ENCODE data around the gene PRADC1. TPM values are rescaled to one million over a fixed set of nuclear protein-coding genes. Genes with fewer than 3 reads are reported as not detected.
A peak's percentile ranks its signal among the peaks of the same experiment; 100 is the strongest.
"Not testable (repeated sequence)": the region's sequence is repeated elsewhere in the genome, so short reads cannot be mapped to it uniquely, and the experiment has no call there.

PRADC1 gene
- total and polyA plus RNA-seq, 2 experiments from 2014 or later = 40.7 to 47.8 TPM

GRCh38 chr2:73263540-73264331 is 30.7 kb upstream of the PRADC1 start:
- no peaks in the 10 kb centered on the region for H3F3A ChIP-seq (ENCODE audit: insufficient read depth)
- no peak overlapping the region for H3K4me3 ChIP-seq
- no peak overlapping the region for H3K9ac ChIP-seq
- no peak overlapping the region for H3K4me2 ChIP-seq (ENCODE audit: unreplicated experiment)
- DNase-seq = no peak
- no peak overlapping the region for H2AFZ ChIP-seq
- no peak overlapping the region for H3K27ac ChIP-seq
- no peak for TF ChIP-seq EZH2phosphoT487 (IDR thresholded peaks at IDR 0.05; ENCODE audit: insufficient read depth, low read depth)
- no peak for TF ChIP-seq EZH2 (IDR thresholded peaks at IDR 0.05; ENCODE audit: insufficient read depth, poor library complexity, severe bottlenecking)
- H3K36me3 ChIP-seq (ENCODE audit: low read depth) = no peaks in the 10 kb centered on the region
- H3K4me1 ChIP-seq (ENCODE audit: insufficient read depth) = no peaks in the 10 kb centered on the region
- WGBS, 2 experiments (ENCODE audit: low coverage in 1 of 2, low lambda C conversion rate in 2 of 2, missing lambda C conversion rate in 2 of 2) = 90 to 94% methylated on average over 15 to 16 of the region's 16 CpGs
- no peaks in the 10 kb centered on the region for H4K20me1 ChIP-seq (ENCODE audit: insufficient read depth)
- in situ Hi-C loops (cut with MboI) = no loop called here
- no peaks in the 10 kb centered on the region for H3K79me2 ChIP-seq (ENCODE audit: insufficient read depth)
- H3K9me2 ChIP-seq (ENCODE audit: insufficient read depth) = no peaks in the 10 kb centered on the region
- no peaks in the 10 kb centered on the region for H3K9me3 ChIP-seq (ENCODE audit: low read depth)
- 0 out of 2 replicates have a peak, but pooled peaks cover 10% of the 10 kb centered on the region for H3K27me3 ChIP-seq (replicated peaks; ENCODE audit: insufficient read depth)

- DNase-seq, H3K27ac ChIP-seq: not testable (repeated sequence)
- WGBS, 2 experiments (ENCODE audit: low coverage in 1 of 2, low lambda C conversion rate in 2 of 2, missing lambda C conversion rate in 2 of 2) = 87 to 90% methylated on average over 18 of the region's 18 CpGs
These were observed 29.8 kb upstream of the PRADC1 start for GRCh38 chr2:73262691-73263429.

GRCh38 chr2:73262108-73262651 is 29.1 kb upstream of the PRADC1 start:
- Histone ChIP-seq H3K9me3 (ENCODE audit: low read depth) (no peaks in the 10 kb centered on the region), H3K4me1 (ENCODE audit: insufficient read depth) (no peaks in the 10 kb centered on the region), H3K27me3 (replicated peaks; ENCODE audit: insufficient read depth) (no peaks in the 10 kb centered on the region), H3K27ac (no peak overlapping the region), H4K20me1 (ENCODE audit: insufficient read depth) (no peaks in the 10 kb centered on the region), H3K4me2 (ENCODE audit: unreplicated experiment) (no peak overlapping the region), H3K36me3 (ENCODE audit: low read depth) (no peaks in the 10 kb centered on the region), H2AFZ (no peak overlapping the region), H3K4me3 (no peak overlapping the region), H3K9me2 (ENCODE audit: insufficient read depth) (no peaks in the 10 kb centered on the region), H3K9ac (no peak overlapping the region), H3K79me2 (ENCODE audit: insufficient read depth) (no peaks in the 10 kb centered on the region), H3F3A (ENCODE audit: insufficient read depth) (no peaks in the 10 kb centered on the region)
- no peak for DNase-seq
- in situ Hi-C loops (cut with MboI) = no loop called here
- TF ChIP-seq EZH2 (IDR thresholded peaks at IDR 0.05; ENCODE audit: insufficient read depth, poor library complexity, severe bottlenecking) (no peak), EZH2phosphoT487 (IDR thresholded peaks at IDR 0.05; ENCODE audit: insufficient read depth, low read depth) (no peak)
- WGBS, 2 experiments (ENCODE audit: low coverage in 1 of 2, low lambda C conversion rate in 2 of 2, missing lambda C conversion rate in 2 of 2) = 97% methylated on average over 4 of the region's 4 CpGs

More at GRCh38 chr2:73262691-73263429, 29.8 kb upstream of the PRADC1 start:
- H3K9me3 ChIP-seq (ENCODE audit: low read depth); H2AFZ ChIP-seq; in situ Hi-C loops (cut with MboI); H3K4me1 ChIP-seq (ENCODE audit: insufficient read depth); H3K4me2 ChIP-seq (ENCODE audit: unreplicated experiment); H4K20me1 ChIP-seq (ENCODE audit: insufficient read depth); H3K9ac ChIP-seq; H3K9me2 ChIP-seq (ENCODE audit: insufficient read depth); H3K36me3 ChIP-seq (ENCODE audit: low read depth); H3K79me2 ChIP-seq (ENCODE audit: insufficient read depth); H3K27me3 ChIP-seq (replicated peaks; ENCODE audit: insufficient read depth); H3F3A ChIP-seq (ENCODE audit: insufficient read depth); H3K4me3 ChIP-seq: not testable (repeated sequence)

- Histone ChIP-seq H3K36me3 (ENCODE audit: low read depth) (no peaks in the 10 kb centered on the region), H3K27me3 (replicated peaks; ENCODE audit: insufficient read depth) (no peaks in the 10 kb centered on the region), H3K9me3 (ENCODE audit: low read depth) (no peaks in the 10 kb centered on the region), H3K4me2 (ENCODE audit: unreplicated experiment) (no peak overlapping the region), H3K4me3 (no peak overlapping the region), H3K79me2 (ENCODE audit: insufficient read depth) (no peaks in the 10 kb centered on the region), H3F3A (ENCODE audit: insufficient read depth) (no peaks in the 10 kb centered on the region), H4K20me1 (ENCODE audit: insufficient read depth) (no peaks in the 10 kb centered on the region), H2AFZ (no peak overlapping the region), H3K4me1 (ENCODE audit: insufficient read depth) (no peaks in the 10 kb centered on the region), H3K27ac (no peak overlapping the region), H3K9ac (no peak overlapping the region), H3K9me2 (ENCODE audit: insufficient read depth) (no peaks in the 10 kb centered on the region)
- 30 to 35% methylated on average over 14 to 17 of the region's 17 CpGs for WGBS, 2 experiments (ENCODE audit: low coverage in 1 of 2, low lambda C conversion rate in 2 of 2, missing lambda C conversion rate in 2 of 2)
- in situ Hi-C loops (cut with MboI) = no loop called here
- TF ChIP-seq EZH2phosphoT487 (IDR thresholded peaks at IDR 0.05; ENCODE audit: insufficient read depth, low read depth) = no peak
- TF ChIP-seq EZH2 (IDR thresholded peaks at IDR 0.05; ENCODE audit: insufficient read depth, poor library complexity, severe bottlenecking) = no peak
- DNase-seq = peak; percentile 63
These were observed 27.4 kb upstream of the PRADC1 start for GRCh38 chr2:73260338-73260984.

Measured in GM23248 (cell line).